ENCODE results near the gene PORCN.

PORCN gene

DNA sequence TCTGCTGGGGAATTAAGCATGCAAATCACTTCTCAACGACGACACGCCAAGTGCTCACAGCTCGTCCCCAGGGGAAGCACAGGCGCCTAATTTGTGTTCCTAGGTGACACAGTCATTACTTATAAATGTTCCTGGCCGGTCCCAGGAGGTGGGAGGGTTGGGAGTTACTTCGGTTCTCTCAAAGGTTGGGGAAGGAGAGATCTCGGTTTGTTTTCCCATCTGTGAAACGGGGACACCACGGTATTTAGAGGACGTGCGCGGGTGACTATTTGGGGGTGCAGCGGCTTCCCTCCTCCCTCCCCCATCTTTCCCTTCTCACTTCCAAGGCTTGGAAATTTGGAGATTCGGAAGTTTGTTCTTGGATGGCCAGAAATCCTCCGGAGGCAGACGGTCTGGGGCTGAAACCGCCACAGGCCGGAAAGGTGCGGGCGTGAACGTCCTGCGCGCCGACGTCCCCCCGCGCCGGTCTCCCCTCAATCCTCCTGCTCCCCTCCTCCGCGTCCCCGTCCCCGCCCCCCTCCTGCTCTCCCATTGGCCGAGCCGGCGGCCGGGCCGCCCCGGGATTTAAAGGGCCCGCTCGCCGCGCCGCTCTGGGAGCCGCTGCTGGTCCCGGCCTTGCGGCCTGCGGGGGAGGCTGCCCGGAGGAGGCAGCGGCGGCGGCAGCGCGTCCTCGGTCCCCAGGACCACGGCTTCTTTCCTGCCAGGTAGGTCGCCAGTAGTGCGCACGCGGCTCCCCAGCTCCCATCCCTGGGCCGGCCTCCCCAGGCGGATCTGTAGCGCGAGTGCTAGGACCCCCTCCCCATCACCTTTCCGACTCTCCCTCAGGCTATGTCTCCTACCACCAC, at the start of gene PORCN:
TSS of gene PORCN (plus strand) at position 593 of the 845 bp plus-strand sequence. CDS start 829 bp downstream, outside the sequence.
- no peak for DNase-seq (ENCODE audit: low read depth)

DNA sequence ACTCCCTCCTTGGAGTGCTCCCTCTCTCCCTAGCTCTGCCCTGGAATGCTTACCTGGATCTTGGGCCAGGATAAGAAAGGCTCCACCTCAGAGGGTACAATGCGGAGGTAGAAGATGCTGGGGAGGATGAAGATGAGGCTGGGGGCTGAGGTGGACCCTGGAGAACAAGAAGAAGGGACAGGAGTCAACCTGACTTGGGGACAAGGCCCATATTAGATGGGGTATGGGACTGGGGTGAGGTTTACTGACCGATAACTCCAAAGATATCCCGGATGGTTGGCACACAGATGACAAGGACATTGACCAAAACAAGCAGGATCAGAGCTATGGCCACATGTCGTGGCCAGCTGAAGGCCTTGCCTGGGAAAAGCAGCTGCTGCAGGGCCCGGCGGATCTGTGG, 49.3 kb upstream of the PORCN start:
- no peak for DNase-seq (ENCODE audit: low read depth)

DNA sequence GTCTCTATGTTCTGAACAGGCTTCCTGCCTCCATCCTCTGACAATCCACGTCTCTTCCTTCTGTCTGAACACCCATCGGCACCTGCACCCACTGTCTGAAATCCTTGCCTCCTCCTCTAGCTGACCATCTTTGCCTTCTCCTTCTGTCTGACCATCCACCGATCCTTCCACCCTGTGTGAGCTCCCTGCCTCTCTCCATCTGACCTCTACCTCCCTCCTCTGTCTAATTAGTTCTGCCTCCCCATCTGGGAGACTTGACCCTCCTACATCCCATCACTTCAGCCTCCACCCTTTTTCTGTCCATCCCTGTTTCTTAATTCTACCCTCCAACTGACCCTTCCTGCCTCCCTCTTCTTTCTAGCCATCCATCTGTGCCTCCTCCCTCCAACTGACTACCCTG, 48.8 kb upstream of the PORCN start:
- DNase-seq (ENCODE audit: low read depth): no peak

DNA sequence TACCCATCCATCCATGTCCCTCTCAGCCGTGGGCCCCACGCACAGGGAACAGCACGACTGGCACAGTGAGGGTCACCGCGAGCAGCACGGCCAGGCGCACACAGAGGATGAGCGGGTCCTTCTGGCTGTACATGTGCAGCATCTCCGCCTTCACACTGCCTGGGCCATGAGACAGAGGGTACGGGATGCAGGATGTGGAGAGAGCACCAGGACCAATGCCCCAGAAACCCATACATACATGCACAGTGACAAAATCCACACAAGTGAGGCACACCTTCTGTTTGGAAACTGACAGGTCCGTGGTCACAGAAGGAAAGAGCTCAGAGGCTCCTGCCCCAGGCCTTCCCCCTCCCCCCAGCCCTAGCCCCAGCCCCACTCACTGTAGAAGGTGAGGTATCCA, 48.2 kb upstream of the PORCN start:
- DNase-seq (ENCODE audit: low read depth): no peak

DNA sequence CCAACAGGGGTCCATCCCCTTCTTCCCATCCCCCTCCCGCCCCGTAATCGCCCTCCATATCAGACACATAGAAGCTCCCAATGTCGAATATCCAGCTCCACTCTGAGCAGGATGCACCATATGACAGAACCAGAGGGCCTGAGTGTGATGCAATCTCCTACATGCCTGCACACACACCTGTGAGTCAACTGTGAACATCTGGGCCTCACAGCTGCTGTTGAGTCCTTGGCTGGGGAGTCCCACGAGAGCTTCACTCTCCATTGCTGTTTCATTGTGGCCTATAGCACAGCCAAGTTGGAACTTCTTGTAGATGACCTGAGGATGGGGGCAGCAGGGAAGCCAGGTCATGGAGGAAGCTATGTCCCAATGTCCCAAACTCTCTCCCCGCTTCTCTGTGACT, 47.0 kb upstream of the PORCN start:
- DNase-seq (ENCODE audit: low read depth): no peak

DNA sequence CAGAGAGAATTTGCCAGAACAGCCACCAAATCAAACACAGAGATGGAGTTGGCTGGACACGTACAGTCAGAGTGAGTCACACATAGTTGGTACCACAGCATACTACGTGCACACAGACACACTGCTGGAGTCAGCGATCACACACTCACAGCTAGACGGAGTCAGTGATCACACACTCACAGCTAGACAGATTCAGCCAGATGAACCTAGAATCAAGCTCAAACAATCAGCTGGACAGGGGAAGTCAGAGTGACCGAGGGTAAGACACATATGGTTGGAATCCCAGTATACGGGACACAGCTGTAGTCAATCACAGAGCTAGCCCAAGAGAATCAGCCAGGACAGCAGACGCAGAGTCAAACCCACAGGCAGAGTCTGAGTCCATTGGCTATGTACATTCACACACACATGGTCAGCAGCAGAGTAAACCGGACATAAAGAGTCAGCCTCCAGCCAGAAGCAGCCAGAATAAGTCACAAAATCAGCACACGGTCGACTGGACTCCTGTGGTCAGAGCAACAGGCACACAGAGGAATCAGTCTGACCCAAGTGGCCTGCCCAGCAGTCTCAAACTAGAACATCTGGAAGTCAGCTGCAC, 43.4 kb upstream of the PORCN start:
- peak; percentile 80 for DNase-seq (ENCODE audit: low read depth)

DNA sequence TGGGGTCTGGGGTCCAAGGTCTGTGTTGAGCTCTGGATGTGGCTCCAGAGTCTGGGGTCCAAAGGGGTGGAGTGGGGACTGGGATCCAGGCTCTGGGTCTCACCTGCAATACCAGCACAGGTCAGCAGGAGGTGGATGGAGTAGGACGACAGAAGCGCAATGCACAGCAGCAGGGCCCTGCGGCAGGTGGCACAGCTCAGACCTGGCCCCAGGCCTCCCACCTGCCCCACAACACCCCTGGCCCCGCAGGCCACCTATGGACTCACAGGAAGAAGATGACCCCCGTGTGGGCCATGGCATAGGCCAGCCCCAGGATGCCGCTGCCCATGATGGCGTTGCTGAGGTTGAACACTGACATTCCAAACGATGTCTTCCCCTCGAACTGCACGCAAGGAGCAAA, 42.1 kb upstream of the PORCN start:
- DNase-seq (ENCODE audit: low read depth): no peak

DNA sequence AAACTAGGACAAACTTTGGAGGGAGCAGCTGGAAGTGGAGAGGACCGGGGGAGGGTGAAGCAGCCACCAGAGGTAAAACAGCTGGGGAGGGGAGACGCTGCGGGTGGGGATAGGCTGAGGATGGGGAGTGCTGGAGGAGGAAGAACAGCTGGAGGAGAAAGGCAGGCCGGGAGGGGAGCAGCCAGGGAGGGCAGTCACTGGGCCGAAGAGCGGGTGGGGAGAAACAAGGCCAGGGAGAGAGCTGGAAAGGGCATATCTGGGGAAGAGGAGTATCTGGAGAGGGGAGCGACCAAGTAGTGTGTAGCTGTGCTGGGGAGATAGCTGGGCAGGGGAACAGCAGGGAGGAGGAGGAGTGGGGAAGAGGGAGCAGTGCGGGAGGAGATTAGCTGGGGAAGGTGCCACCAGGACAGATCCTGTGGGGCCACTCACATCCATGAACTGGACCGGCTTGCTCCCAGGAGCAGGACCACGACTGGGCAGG, 41.5 kb upstream of the PORCN start:
- DNase-seq (ENCODE audit: low read depth): no peak

DNA sequence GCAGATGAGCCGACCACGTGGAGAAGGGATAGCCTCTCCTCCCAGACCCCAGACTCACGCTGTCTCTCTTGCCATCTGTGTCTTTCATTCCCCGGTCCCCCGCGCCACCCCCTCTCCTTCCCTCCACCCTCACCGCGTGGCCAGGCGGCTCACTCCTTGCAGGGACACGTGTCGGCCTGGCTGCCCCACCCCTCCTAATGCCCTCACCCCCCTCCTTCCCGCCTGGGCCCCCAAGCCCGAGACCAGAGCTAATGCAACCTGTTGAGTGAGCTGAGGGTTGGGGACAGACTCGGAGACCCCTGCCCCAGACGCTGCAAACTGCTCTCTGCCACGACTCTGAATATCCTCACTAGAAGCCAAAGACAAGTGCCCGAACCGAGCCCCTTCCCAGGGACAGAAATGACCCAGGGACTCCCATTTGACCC, 40.5 kb upstream of the PORCN start:
- no peak for DNase-seq (ENCODE audit: low read depth)

DNA sequence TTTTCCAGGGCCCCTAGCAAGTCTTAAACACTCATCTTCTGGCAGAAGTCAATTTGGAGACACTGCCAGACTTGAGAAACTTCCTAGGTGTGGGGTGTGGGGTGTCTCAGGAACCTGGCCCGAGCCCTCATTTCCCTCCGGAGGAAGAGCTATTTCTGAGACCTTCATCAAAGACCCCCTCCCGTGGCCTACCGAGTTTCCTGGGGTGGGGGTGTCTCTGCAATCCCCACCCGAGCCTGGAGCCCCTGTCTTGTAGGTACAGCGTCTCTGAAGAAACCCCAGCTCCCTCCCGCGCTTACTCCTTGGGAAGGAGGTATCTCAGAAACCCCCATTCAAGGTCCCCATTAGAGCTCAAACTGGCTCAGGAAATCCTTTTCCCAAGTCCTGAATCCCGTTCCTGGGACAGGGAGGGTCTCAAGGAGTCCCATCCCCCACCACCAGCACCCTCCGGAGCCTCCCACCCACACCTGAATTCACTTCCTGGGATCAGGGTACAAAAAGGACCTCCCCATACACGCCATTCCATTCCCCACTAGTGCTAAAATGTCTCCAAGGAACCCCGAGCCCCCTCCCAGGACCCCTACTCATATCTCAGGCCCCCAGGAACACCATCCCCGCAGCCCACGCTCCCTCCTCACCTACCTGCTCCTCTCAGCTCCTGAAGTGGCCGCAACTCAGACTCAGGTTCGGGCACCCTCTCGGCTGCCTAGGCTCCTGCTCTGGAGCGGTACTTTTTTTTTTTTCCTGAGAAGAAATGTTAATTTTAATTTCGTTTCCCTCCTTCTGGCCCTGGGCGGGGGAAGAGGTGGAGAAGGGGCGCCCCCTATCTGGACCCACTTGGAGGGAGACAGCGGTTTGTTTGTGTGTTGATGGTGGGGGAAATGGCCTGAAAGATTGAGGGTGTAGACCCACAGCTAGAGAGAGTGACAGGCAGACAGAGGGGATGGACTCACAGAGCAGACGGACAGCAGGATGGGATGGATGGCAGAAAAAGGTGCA, 39.8 kb upstream of the PORCN start:
- DNase-seq (ENCODE audit: low read depth): no peak

DNA sequence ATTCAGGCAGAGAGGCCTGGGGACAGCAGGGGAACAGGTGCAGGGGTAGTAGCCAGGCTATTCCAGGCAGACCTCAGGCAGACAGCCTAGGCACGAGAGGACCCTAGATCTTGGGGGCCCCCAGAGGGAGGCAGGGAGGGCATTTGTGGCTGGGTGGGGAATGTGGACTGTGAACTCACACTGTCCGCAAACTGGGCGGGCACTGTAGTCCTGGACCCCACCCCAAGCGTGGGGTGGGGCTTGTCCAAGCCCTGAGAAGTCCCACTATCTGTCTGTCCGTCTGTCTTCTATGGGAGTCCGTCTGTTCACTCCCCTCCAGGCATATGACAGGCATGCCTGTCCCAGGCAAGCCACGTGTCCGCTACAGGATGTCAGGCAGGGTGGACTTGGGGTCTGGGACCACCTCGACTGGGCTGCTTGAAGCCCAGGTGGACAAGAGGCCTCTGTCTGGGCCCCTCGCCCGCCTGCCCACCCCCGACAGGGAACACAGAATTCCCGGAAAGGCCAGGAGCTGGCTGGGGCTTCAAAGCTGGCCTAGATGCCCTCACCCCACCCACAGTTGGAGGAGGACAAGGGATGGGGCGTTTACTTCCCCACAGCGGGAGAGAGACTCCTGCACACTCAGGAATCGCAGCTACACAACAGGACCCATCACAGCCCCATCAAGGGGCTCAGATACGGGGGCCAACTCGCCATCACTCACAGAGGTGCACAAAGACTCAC, 38.5 kb upstream of the PORCN start, which contains the start of gene SLC38A5:
TSS of gene SLC38A5 (minus strand) at position 151 of the 723 bp plus-strand sequence. CDS start 2,336 bp downstream, outside the sequence.
- DNase-seq (ENCODE audit: low read depth): no peak

DNA sequence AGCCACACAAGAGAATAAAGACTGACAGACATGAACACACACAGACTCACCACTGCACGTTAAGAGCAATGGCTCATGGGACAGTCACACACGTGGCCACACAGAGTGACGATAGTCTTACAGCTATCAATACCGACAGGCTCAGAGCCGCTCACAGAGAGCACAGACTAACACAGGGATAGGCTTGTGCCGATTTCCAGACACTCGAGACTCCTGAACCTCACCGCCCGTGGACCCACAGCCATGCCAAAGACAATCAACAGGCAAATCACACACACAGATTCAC, 38.0 kb upstream of the PORCN start:
- no peak for DNase-seq (ENCODE audit: low read depth)

DNA sequence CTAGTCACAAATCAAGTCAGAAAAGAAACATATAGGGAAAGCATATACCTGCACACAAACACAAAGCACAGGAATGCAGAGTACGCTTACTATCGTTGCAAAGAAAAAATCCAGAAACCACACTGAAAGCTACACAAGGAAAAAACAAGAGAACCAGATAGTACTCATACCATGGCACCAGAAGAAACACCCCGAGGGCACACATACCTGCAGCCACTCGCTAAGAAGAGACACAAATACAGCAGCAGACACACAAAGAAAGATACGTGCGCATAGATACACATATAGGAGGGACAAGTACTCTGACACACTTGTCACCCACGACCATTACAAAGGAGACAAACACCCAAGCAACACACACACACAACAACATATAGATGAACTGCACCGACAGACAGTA, 37.3 kb upstream of the PORCN start:
- no peak for DNase-seq (ENCODE audit: low read depth)

DNA sequence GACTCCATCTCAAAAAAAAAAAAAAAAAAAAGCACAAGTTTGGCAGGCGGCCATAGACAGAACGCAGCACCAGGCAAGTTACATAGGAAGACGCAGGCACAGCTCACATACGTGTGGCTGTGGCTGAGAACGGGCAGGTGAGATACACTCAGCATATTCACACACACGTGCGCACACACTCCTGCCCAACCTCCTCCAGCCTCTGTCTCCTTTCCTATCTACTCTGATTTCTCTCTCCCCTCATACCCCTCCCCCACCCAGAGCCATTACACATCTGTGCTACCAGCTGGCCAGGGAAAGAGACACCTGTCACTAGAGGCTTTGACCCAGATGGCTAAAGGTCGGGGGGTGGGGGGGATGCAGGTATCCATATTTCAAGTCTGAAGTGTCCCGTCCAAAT, 36.6 kb upstream of the PORCN start:
- no peak for DNase-seq (ENCODE audit: low read depth)

DNA sequence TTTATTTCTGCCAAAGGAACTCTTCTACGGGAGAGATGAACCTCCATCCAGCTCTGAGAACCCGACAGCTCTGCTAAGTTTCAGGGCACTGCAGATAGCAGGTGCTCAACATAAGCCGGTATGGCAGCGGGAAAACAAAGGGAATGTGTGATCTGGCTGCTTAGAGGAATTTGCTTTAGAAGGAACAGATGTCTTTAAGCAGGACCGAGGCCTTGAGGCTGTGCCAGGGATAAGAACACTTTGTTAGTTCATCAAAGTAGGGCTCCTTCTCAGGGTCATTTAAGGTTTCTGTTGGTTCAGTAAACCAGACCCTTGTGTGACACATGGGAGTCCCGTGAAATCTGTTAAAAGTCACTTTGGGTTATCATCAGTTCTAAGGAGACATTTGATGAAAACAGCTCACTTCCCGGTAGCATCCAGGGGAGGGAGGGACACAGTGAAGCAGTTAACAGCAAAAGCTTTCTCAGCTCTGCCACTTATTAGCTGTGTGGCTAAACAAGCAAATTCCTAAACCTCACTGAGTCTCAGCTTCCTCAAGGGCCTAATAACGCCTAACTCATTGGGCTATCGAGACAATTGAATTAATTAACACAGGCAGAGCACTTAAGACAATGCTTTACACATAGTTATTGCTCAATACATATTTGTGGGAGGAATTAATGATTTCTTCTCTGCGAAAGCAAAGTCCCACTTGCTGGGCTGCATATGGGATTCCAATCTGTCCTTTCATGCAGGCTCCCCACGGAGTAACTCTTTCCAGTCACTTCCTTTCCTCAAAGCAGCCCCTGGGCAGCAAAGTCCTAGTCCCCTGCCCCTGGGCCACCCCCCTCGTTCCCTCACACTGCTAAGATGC, 35.7 kb upstream of the PORCN start:
- DNase-seq (ENCODE audit: low read depth): no peak

DNA sequence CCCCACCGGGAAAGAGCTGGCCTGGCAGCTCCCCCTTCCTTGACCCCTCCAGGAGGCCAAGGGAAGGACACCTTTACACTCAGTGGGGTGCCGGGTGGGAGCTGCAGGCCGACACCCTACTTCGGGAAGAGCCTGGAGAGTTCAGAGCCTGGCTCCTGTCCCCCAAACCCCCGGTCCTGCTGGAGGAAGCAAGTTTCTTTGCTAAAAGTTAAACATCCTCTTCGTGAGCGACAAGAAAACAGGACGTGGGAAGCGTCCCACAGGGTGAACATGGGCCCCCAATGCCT, 35.1 kb upstream of the PORCN start:
- no peak for DNase-seq (ENCODE audit: low read depth)

DNA sequence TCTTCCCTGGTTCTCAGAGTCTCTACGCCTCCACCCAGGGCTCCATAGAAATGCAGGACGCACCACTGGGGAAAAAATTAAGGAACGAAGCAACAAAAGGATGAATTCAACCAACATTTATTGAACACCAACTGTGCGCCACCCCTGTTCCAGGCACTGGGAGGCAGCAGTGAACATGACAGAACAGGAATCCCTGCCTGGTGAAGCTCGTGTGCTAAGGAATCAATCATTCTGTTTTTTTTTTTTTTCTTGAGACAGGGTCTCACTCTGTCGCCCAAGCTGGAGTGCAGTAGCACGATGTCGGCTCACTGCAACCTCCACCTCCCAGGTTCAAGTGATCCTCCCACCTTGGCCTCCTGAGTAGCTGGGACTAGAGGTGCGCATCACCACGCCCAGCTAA, 34.7 kb upstream of the PORCN start:
- no peak for DNase-seq (ENCODE audit: low read depth)

DNA sequence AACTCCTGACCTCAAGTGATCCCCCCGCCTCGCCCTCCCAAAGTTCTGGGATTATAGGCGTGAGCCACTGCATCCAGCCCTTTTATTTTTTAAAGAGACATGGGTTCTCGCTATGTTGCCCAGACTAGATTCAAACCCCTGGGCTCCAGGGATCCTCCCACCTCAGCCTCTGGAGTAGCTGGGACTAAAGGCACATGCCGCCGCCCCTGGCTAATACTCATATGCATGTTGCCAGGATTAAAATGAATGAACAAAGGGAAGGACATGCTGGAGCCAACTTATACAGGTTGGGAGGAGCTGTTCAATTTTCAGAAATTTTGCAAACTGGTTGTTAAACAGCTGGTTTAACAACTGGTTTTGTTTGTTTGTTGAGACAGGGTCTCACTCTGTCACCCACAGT, 34.2 kb upstream of the PORCN start:
- no peak for DNase-seq (ENCODE audit: low read depth)

DNA sequence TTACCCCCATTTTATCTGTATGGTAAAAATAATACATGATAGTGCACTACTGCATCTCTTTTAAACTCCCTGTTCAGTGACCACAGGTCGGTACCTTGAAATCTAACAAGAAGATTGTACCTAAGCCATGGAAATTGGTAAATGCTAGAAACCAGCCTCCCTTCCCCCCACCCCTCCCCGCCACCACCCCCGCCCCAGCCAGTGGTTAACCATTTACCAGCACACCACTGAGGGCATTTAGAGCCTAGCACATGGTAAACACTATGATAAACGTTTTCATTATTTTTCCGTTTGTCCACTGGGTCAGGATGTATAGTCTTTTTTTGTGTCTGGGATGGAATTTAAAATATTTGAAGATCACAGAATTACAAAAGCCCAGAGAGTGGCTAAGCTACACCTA, 33.5 kb upstream of the PORCN start:
- no peak for DNase-seq (ENCODE audit: low read depth)

DNA sequence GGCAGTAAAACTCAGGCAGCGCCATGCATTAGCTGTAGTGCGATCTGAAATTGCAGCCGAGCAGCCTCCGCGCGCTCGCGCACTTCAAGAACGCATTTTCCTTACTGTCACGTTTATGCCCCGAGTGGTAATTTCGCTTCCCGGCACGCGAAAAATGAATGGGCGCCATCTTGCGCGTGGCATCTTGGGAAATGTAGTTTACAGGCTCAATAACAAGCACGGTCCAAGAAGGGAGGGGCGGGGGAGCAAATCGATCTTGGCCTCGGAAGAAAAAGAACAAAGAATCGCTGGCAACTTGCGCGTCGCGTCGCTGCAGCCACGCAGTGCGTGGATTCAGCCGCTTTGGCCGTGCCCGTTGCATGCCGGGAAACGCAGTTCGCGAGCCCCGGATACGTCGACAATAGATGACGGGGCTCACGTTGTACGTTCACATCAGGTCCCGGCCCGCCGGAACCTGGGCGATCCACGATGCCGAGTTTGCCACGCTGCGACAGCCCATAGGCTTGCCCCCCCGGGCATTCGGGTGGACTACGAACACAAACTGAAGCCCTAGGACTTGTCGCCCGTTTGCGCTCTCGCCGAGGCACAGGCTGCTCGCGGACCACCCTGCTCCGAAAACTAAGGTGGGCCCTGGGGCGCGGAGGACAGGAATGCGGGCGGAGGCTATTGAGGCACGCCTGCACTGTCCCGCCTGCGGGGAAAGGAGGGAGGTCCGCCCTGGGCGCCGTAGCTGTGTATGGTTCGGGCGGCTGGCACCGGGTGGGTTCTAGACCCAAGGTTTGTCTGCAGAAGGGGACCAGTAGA, 32.8 kb upstream of the PORCN start, which contains the start of gene FTSJ1:
TSS of gene FTSJ1 (plus strand) at position 426 of the 804 bp plus-strand sequence. CDS start 1,849 bp downstream, outside the sequence.
- peak; percentile 67 for DNase-seq (ENCODE audit: low read depth)
